Psoas muscle (tissue), 8 donors: ENCODE measurements around the gene NEK10. TPM values are rescaled to one million over a fixed set of nuclear protein-coding genes. Genes with fewer than 3 reads are reported as not detected.

Experiments used
- ATAC-seq, 4 donors: fragments of 200-7000 bp; cut with Tn5 transposase; one replicate each; pipeline ENCODE4 v1.9.1; 2020; ENCODE audit warnings: moderate library complexity in 3 of 4, mild to moderate bottlenecking in 2 of 4
- DNase-seq, 2 donors: peaks; one replicate each; pipeline ENCODE4 v3.0.0-alpha.2; 2020
- H3K27ac ChIP-seq: fragments of 200-600 bp; one replicate; pipeline ENCODE4 v1.8.0; 2022
- H3K27me3 ChIP-seq, 3 donors: fragments of 200-600 bp in 1 of 3; one replicate each; pipeline versions ENCODE4 v1.6.1 to v1.8.0; 2013 to 2022; ENCODE audit warnings: low read length in 2 of 3, mild to moderate bottlenecking in 2 of 3, moderate library complexity in 1 of 3; ENCODE audit not compliant: insufficient read depth in 3 of 3
- H3K36me3 ChIP-seq, 2 donors: fragments of 200-600 bp in 1 of 2; one replicate each; pipeline versions ENCODE4 v1.6.1 to v1.8.0; 2013 to 2022; ENCODE audit warnings: low read depth in 1 of 2, mild to moderate bottlenecking in 1 of 2, moderate library complexity in 1 of 2; ENCODE audit not compliant: insufficient read depth in 1 of 2
- H3K4me1 ChIP-seq: fragments of 200-600 bp; one replicate; pipeline ENCODE4 v1.8.0; 2022
- H3K4me3 ChIP-seq: fragments of 200-600 bp; one replicate; pipeline ENCODE4 v1.8.0; 2022; ENCODE audit warnings: mild to moderate bottlenecking
- H3K9me3 ChIP-seq: fragments of 200-600 bp; one replicate; pipeline ENCODE4 v1.8.0; 2022
- WGBS, 3 donors: extraction: QIAGEN DNeasy Blood & Tissue Kit; methylation state at CpG; one replicate each; pipeline versions ENCODE4 v1.1.6 to v1.1.7; 2013; 5-methylcytosine and 5-hydroxymethylcytosine counted together
- intact Hi-C, 2 donors: fragments of 100-400 bp; cut with DNase I; formaldehyde crosslinking; loops; one replicate each; pipeline versions ENCODE4 v1.11.0 to v1.14.2; 2022
- polyA plus RNA-seq, 3 donors: library from polyadenylated mRNA; stranded (reverse); fragments of 200-250 nt; gene quantifications; one replicate each; pipeline ENCODE4 v1.2.3, GENCODE V29; 2013
- total RNA-seq, 4 donors: library from RNA; stranded (reverse); fragmentation: NEBNext Ultra II Directional in 2 of 4; extraction: Animal tissue kit (Norgen Biotek cat#: 25700) in 2 of 4; gene quantifications; one replicate each; pipeline versions ENCODE4 v1.2.1 to v1.2.4, GENCODE V29; 2021 to 2023
- TF ChIP-seq, protein P1 (sequence below): fragments of 200-600 bp; IDR thresholded peaks from one replicate; pipeline ENCODE4 v1.8.0; 2022; ENCODE audit warnings: antibody characterized with exemption
- donor health status: healthy with polysubstance abuse.
- donor health status: DM: no; HTN: no; CAD: no; lungs with moderate emphysema.
- donor health status: Bipolar disorder and iron deficiency.
- donor health status: healthy.
- donor health status: DM: yes; HTN: yes; CAD: no.
- donor health status: DM: no; HTN: no; CAD: no.
- donor health status: DM: no; HTN: no; CAD: no.
- donor health status: DM: yes; HTN: yes; CAD: no.

Gene NEK10
- total and polyA plus RNA-seq, 7 donors, result 0.44 to 16.6 (median 5.0) TPM

DNA sequence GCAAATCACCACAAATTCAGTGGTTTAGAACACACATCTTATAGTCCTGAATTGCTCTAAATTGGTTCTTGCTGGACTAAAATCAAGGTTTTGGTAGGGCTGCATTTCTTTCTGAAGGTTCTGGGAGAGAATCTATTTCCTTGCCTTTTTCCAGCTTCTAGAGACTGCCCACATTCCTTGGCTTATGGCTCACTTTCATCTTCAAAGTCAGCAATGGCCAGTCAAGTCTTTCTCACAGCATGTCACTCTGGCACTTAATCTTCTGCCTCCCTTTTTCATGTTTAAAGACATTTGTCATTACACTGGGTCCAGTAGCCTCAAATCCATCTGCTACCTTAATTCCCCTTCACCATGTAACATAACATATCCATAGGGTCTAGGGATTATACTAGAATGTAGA lies 149.0 kb downstream of the NEK10 start:
- Histone ChIP-seq H3K27me3 (no peaks in the 10 kb centered on the region), H3K4me3 (no peak overlapping the region), H3K36me3 (no peaks in the 10 kb centered on the region), H3K27ac (no peak overlapping the region), H3K9me3 (no peaks in the 10 kb centered on the region), H3K4me1 (peaks cover 15% of the 10 kb centered on the region)
- TF ChIP-seq, protein P1, sequence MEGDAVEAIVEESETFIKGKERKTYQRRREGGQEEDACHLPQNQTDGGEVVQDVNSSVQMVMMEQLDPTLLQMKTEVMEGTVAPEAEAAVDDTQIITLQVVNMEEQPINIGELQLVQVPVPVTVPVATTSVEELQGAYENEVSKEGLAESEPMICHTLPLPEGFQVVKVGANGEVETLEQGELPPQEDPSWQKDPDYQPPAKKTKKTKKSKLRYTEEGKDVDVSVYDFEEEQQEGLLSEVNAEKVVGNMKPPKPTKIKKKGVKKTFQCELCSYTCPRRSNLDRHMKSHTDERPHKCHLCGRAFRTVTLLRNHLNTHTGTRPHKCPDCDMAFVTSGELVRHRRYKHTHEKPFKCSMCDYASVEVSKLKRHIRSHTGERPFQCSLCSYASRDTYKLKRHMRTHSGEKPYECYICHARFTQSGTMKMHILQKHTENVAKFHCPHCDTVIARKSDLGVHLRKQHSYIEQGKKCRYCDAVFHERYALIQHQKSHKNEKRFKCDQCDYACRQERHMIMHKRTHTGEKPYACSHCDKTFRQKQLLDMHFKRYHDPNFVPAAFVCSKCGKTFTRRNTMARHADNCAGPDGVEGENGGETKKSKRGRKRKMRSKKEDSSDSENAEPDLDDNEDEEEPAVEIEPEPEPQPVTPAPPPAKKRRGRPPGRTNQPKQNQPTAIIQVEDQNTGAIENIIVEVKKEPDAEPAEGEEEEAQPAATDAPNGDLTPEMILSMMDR, result no peak
- no peak for ATAC-seq
- intact Hi-C loops, result no loop called here
- no peak for DNase-seq

DNA sequence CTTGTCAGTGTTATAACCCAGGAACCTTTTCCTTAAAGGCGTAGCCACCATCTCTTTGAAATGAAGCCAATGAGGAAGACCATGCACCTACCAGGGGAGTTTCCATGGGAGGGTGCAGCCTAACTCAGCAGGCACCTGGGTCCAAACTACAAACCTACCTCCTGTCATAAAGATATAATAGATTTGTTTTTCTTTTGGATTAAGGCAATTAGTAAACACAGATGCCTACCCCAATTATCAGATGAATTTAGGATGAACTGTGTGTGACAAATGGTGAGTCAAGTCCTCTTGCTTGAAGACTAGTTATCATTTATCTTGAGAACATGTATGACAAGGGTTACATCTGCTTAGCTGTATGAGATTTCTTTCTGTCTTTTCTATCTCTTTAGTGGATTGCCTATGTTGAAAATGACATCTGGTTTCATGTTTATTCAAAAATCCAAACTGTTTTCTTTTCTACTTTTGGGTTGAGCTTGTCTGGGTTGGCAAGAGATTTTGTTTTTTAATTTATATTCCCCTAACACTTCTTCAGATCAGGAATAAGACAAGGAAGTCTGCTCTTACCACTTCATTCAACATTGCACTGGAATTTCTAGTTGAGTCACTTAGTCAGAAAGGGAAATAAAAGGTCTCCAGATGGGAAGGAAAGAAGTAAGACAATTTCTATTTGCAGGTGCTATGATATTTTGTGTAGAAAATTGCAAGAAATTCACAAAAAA lies 149.9 kb downstream of the NEK10 start:
- intact Hi-C loops, result no loop called here

DNA sequence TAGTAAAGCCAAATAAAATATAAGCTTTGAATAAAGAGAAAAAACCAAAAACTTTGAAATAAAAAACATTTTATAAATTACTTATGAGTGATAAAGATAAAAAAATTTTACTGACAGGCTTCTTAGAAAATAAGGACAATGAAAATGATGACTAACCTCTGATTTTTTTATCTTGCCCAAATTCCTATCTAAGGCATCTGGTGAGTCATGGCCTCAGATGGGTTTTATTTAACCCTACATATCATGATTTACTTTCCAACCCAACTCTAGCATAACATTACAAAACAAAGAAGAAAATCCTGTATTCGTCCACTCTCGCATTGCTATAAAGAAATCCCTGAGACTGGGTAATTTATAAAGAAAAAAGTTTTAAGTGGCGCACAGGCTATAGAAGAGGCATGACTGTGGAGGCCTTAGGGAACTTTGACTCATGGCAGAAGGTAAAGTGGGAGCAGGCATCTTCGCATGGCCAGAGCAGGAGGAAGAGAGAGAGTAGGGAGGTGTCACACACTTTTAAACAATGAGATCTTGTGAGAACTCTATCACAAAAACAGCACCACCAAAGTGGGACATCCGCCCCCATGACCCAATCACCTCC lies 152.1 kb downstream of the NEK10 start:
- no peaks in the 10 kb centered on the region for H3K9me3 ChIP-seq
- intact Hi-C loops, result no loop called here
- H3K27ac ChIP-seq, result no peak overlapping the region
- 96 to 99% (median 96%) methylated on average over 5 of the region's 5 CpGs for WGBS, 3 donors
- TF ChIP-seq, protein P1, result no peak
- DNase-seq (no peak), ATAC-seq (no peak)
- H3K36me3 ChIP-seq, result no peaks in the 10 kb centered on the region
- H3K27me3 ChIP-seq, result no peaks in the 10 kb centered on the region
- no peak overlapping the region for H3K4me3 ChIP-seq
- H3K4me1 ChIP-seq, result peaks cover 6% of the 10 kb centered on the region

More for the DNA sequence above, 149.9 kb downstream of the NEK10 start:
- 96 to 100% (median 97%) methylated on average over 1 of the region's 1 CpG for WGBS, 3 donors
- no peaks in the 10 kb centered on the region for H3K36me3 ChIP-seq
- H3K27ac ChIP-seq, result no peak overlapping the region
- no peak for ATAC-seq
- no peaks in the 10 kb centered on the region for H3K27me3 ChIP-seq
- no peak for DNase-seq
- H3K4me3 ChIP-seq, result no peak overlapping the region
- TF ChIP-seq, protein P1, result no peak
- H3K4me1 ChIP-seq, result peaks cover 15% of the 10 kb centered on the region
- no peaks in the 10 kb centered on the region for H3K9me3 ChIP-seq

DNA sequence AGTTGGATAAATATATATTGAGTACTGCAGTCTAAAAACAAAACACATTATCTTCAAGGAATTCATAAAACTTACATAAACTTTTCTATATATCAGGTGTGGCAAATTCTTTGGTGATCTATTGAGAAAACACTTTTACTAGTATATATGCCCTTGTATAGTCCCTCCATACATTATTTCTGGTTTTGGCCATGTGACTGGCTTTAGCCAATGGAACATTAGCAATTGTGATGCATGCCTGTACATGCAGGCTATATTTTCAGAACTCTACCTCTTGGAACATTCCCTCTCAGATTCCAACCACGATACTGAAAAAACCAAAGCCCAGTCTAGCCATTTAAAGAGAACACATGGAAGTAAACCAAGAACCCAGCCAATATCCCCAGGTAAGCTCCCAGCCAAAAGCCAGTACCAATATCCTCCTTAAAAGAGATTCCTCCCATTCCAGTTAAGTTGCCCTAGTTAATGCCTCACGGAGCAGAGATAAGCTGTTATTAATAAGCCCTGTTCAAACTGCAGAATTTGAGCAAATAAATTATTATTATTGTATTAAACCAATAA lies 152.8 kb downstream of the NEK10 start:
- no peak overlapping the region for H3K27ac ChIP-seq
- no peaks in the 10 kb centered on the region for H3K9me3 ChIP-seq
- TF ChIP-seq, protein P1, result no peak
- no peak overlapping the region for H3K4me3 ChIP-seq
- DNase-seq (no peak), ATAC-seq (no peak)
- no peaks in the 10 kb centered on the region for H3K27me3 ChIP-seq
- intact Hi-C loops, result no loop called here
- H3K36me3 ChIP-seq, result peaks cover 0 to 2% of the 10 kb centered on the region in 2 donors
- H3K4me1 ChIP-seq, result peaks cover 6% of the 10 kb centered on the region
- 42 to 65% (median 49%) methylated on average over 2 of the region's 2 CpGs for WGBS, 3 donors
